ENCODE results near the gene COG4. TPM values are rescaled to one million over a fixed set of nuclear protein-coding genes. Genes with fewer than 3 reads are reported as not detected.

COG4 gene
- total and polyA plus RNA-seq, 2 experiments from 2014 or later, result 60.6 to 66.4 TPM

DNA sequence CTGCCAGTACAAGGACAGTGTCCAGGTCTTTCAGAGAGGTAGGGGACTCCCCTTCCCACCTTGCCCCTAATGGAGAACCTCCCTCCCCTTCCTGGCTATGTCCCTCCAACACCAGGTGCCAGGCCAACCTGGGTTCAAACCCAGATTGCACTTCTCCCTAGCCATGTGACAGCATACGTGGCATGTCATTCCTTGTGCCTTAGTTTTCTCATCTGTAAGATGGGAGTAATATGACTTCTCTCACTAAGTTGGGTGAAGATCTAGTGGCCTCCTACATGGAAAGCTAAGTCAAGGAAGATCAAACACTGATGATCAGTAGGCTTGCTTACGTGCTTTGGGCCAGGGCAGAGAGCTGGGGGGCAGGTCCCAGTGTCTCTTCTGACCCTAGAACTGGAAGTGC is 60.1 kb downstream of the COG4 start:
- Histone ChIP-seq H3K79me2 (ENCODE audit: insufficient read depth) (no peaks in the 10 kb centered on the region), H3K36me3 (ENCODE audit: low read depth) (no peaks in the 10 kb centered on the region), H3K27me3 (replicated peaks; ENCODE audit: insufficient read depth) (no peaks in the 10 kb centered on the region), H3K9me3 (ENCODE audit: low read depth) (no peaks in the 10 kb centered on the region), H3K9me2 (ENCODE audit: insufficient read depth) (no peaks in the 10 kb centered on the region), H3K4me3 (no peak overlapping the region), H4K20me1 (ENCODE audit: insufficient read depth) (no peaks in the 10 kb centered on the region), H3F3A (ENCODE audit: insufficient read depth) (no peaks in the 10 kb centered on the region), H3K9ac (no peak overlapping the region), H3K4me2 (ENCODE audit: unreplicated experiment) (no peak overlapping the region), H2AFZ (no peak overlapping the region), H3K27ac (no peak overlapping the region), H3K4me1 (ENCODE audit: insufficient read depth) (0 out of 2 replicates have a peak, but pooled peaks cover 4% of the 10 kb centered on the region)
- WGBS, 2 experiments (ENCODE audit: low coverage in 1 of 2, low lambda C conversion rate in 2 of 2, missing lambda C conversion rate in 2 of 2), result 57 to 74% methylated on average over 2 of the region's 2 CpGs
- in situ Hi-C loops (cut with MboI), result no loop called here
- no peak for TF ChIP-seq EZH2phosphoT487 (IDR thresholded peaks at IDR 0.05; ENCODE audit: insufficient read depth, low read depth)
- TF ChIP-seq EZH2 (IDR thresholded peaks at IDR 0.05; ENCODE audit: insufficient read depth, poor library complexity, severe bottlenecking), result no peak
- DNase-seq, result no peak

DNA sequence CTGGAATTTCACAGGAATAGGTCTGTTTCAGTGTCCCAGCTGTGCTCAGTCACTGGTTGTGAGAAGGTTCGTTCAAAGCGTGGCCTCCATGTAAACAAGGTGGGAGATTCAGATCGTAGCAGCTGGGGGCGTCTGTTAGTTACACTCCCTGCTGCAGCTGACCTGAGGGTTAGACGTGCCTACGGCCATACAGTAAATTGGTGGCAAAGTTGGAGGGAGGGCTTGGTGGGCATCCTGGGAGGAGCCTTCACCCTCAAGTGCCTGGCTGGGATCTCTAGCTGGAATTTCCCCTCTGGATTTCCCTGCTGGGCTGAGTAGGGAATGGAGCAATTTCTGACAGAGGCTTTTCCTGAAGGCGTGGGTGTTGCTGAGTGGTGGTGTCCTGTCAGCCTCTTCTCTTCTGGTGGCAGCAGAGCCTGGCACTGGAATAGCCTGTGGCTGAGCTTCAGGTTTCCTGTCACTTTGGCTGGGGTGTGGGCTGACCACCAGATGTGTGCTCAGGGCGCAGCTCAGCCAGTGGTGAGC is 62.6 kb downstream of the COG4 start:
- in situ Hi-C loops (cut with MboI), result no loop called here

DNA sequence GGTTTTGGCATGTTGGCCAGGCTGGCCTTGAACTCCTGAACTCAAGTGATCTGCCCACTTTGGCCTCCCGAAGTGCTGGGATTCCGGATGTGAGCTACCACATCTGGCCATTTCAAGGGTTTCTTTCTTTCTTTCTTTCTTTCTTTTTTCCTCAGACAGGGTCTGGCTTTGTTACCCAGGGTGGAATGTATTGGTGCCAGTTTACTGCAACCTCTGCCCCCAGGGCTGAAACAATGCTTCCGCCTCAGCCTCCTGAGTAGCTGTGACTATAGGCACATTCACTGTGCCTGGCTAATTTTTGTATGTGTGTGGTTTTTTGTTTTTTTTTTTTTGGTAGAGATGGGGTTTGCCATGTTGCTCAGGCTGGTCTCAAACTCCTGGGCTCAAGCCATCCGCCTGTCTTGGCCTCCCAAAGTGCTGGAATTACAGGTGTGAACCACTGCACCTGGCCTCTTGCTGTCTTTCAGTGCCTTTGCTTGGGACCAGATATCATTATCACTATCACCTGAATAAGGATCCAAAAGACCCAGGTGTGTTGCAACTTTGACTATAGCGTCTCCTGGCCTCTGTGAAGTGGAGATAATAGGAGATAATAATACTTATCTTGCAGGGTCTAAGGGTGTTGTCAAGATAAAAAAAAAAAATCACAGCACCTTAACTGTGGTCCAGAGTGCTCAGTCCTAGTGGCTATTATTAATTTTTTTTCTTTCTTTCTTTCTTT is 65.7 kb downstream of the COG4 start:
- Histone ChIP-seq H4K20me1 (ENCODE audit: insufficient read depth) (no peaks in the 10 kb centered on the region), H3K27ac (no peak overlapping the region), H3K79me2 (ENCODE audit: insufficient read depth) (no peaks in the 10 kb centered on the region), H3K9me3 (ENCODE audit: low read depth) (no peaks in the 10 kb centered on the region), H3K9ac (no peak overlapping the region), H3K27me3 (replicated peaks; ENCODE audit: insufficient read depth) (no peaks in the 10 kb centered on the region), H3K4me3 (no peak overlapping the region), H2AFZ (no peak overlapping the region), H3F3A (ENCODE audit: insufficient read depth) (no peaks in the 10 kb centered on the region), H3K9me2 (ENCODE audit: insufficient read depth) (no peaks in the 10 kb centered on the region), H3K36me3 (ENCODE audit: low read depth) (no peaks in the 10 kb centered on the region), H3K4me2 (ENCODE audit: unreplicated experiment) (no peak overlapping the region), H3K4me1 (ENCODE audit: insufficient read depth) (peaks cover 9% of the 10 kb centered on the region; the same call in 1 of the 2 replicates)
- WGBS, 2 experiments (ENCODE audit: low coverage in 1 of 2, low lambda C conversion rate in 2 of 2, missing lambda C conversion rate in 2 of 2), result 90 to 91% methylated on average over 5 of the region's 5 CpGs
- TF ChIP-seq EZH2phosphoT487 (IDR thresholded peaks at IDR 0.05; ENCODE audit: insufficient read depth, low read depth) (no peak), EZH2 (IDR thresholded peaks at IDR 0.05; ENCODE audit: insufficient read depth, poor library complexity, severe bottlenecking) (no peak)
- in situ Hi-C loops (cut with MboI), result no loop called here
- no peak for DNase-seq

More for the DNA sequence above, 62.6 kb downstream of the COG4 start:
- WGBS, 2 experiments (ENCODE audit: low coverage in 1 of 2, low lambda C conversion rate in 2 of 2, missing lambda C conversion rate in 2 of 2), result 59 to 63% methylated on average over 8 of the region's 8 CpGs
- no peaks in the 10 kb centered on the region for H3K27me3 ChIP-seq (replicated peaks; ENCODE audit: insufficient read depth)
- no peak overlapping the region for H3K4me3 ChIP-seq
- 0 out of 2 replicates have a peak, but pooled peaks cover 4% of the 10 kb centered on the region for H3K4me1 ChIP-seq (ENCODE audit: insufficient read depth)
- no peak overlapping the region for H3K9ac ChIP-seq
- no peaks in the 10 kb centered on the region for H3K9me2 ChIP-seq (ENCODE audit: insufficient read depth)
- H3K4me2 ChIP-seq (ENCODE audit: unreplicated experiment), result peak overlapping the region; percentile 12
- H3K79me2 ChIP-seq (ENCODE audit: insufficient read depth), result no peaks in the 10 kb centered on the region
- no peaks in the 10 kb centered on the region for H4K20me1 ChIP-seq (ENCODE audit: insufficient read depth)
- no peak overlapping the region for H3K27ac ChIP-seq
- no peaks in the 10 kb centered on the region for H3F3A ChIP-seq (ENCODE audit: insufficient read depth)
- DNase-seq, result peak; percentile 34
- no peaks in the 10 kb centered on the region for H3K9me3 ChIP-seq (ENCODE audit: low read depth)
- no peaks in the 10 kb centered on the region for H3K36me3 ChIP-seq (ENCODE audit: low read depth)
- H2AFZ ChIP-seq, result no peak overlapping the region
- no peak for TF ChIP-seq EZH2phosphoT487 (IDR thresholded peaks at IDR 0.05; ENCODE audit: insufficient read depth, low read depth)
- no peak for TF ChIP-seq EZH2 (IDR thresholded peaks at IDR 0.05; ENCODE audit: insufficient read depth, poor library complexity, severe bottlenecking)

DNA sequence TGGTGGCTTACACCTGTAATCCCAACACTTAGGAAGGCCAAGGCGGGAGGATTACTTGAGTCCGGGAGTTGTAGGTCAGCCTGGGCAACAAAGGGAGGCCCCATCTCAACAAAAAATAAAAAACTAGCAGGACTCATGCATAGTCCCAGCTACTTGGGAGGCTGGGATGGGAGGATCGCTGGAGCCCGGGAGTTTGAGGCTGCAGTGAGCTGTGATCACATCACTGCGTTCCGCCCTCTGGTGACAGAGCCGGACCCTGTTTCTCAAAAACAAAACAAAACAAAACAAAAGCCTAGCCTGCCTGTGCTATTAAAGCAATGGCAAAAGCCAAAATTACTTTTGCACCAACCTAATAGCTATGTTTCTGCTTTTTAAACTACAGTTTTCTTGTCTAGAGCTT is 67.4 kb downstream of the COG4 start:
- in situ Hi-C loops (cut with MboI), result no loop called here
- no peaks in the 10 kb centered on the region for H3K27me3 ChIP-seq (replicated peaks; ENCODE audit: insufficient read depth)
- H3K4me2 ChIP-seq (ENCODE audit: unreplicated experiment), result no peak overlapping the region

More for the DNA sequence above, 67.4 kb downstream of the COG4 start:
- H3F3A ChIP-seq (ENCODE audit: insufficient read depth), result no peaks in the 10 kb centered on the region
- no peak overlapping the region for H3K27ac ChIP-seq
- H3K4me3 ChIP-seq, result no peak overlapping the region
- H4K20me1 ChIP-seq (ENCODE audit: insufficient read depth), result no peaks in the 10 kb centered on the region
- peaks cover 7% of the 10 kb centered on the region; the same call in 1 of the 2 replicates for H3K4me1 ChIP-seq (ENCODE audit: insufficient read depth)
- H3K9ac ChIP-seq, result no peak overlapping the region
- no peaks in the 10 kb centered on the region for H3K79me2 ChIP-seq (ENCODE audit: insufficient read depth)
- H3K9me3 ChIP-seq (ENCODE audit: low read depth), result no peaks in the 10 kb centered on the region
- DNase-seq, result no peak
- H3K36me3 ChIP-seq (ENCODE audit: low read depth), result no peaks in the 10 kb centered on the region
- no peaks in the 10 kb centered on the region for H3K9me2 ChIP-seq (ENCODE audit: insufficient read depth)
- 69 to 73% methylated on average over 7 of the region's 7 CpGs for WGBS, 2 experiments (ENCODE audit: low coverage in 1 of 2, low lambda C conversion rate in 2 of 2, missing lambda C conversion rate in 2 of 2)
- no peak overlapping the region for H2AFZ ChIP-seq
- TF ChIP-seq EZH2phosphoT487 (IDR thresholded peaks at IDR 0.05; ENCODE audit: insufficient read depth, low read depth), result no peak
- no peak for TF ChIP-seq EZH2 (IDR thresholded peaks at IDR 0.05; ENCODE audit: insufficient read depth, poor library complexity, severe bottlenecking)

Data from GM23248 (cell line).